PC-3 (cell line): ENCODE data around the gene STX1A.

Experiments
- CTCF ChIP-seq: fragments of 300-600 bp; sonication (generic); conservative IDR thresholded peaks from 2 replicates; pipeline ENCODE4 v1.5.1; 2017; ENCODE audit warnings: antibody characterized with exemption, low read depth, mild to moderate bottlenecking, low read length
- EZH2phosphoT487 ChIP-seq: fragments of 300-600 bp; sonication (generic); IDR thresholded peaks from 2 replicates; pipeline ENCODE4 v1.6.1; 2018; ENCODE audit warnings: mild to moderate bottlenecking, antibody characterized with exemption, low read length, borderline replicate concordance

- no peak for TF ChIP-seq CTCF
- no peak for TF ChIP-seq EZH2phosphoT487
These were observed 17.2 kb downstream of the STX1A start for GRCh38 chr7:73702226-73702625.
